RCC 7860 (cell line): Measurements from ENCODE around the gene AKR1C4.
"Not testable (repeated sequence)": the region's sequence is repeated elsewhere in the genome, so short reads cannot be mapped to it uniquely, and the experiment has no call there.

ENCODE experiments used
- DNase-seq: peaks from one replicate; pipeline ENCODE4 v3.0.0-alpha.2; 2015; ENCODE audit warnings: low spot score
- FAIRE-seq: peaks from 2 replicates; lab custom pipeline; 2012; peaks lifted over from hg19 to GRCh38; lab: Jason Lieb, UNC

AKR1C4 gene

DNA sequence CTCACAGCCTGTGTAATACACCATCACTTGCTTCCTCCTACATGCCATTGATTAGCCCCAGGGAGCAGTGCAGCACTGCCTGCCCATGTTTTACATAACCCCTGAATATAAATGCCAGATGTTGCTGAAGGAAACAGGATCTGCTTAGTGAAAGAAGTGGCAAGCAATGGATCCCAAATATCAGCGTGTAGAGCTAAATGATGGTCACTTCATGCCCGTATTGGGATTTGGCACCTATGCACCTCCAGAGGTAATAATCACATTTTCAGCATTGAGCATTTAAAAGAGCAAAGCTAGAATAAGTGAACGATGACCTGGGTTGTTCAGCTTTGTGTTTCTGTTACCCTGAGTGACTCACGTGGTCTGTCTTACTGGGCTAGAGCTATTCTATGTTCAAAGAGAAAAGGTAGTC, at the start of gene AKR1C4:
TSS of gene AKR1C4 (plus strand) at position 136 of the 412 bp plus-strand sequence. CDS start at position 167, 31 bp downstream.
- DNase-seq = no peak
- no peak for FAIRE-seq

DNA sequence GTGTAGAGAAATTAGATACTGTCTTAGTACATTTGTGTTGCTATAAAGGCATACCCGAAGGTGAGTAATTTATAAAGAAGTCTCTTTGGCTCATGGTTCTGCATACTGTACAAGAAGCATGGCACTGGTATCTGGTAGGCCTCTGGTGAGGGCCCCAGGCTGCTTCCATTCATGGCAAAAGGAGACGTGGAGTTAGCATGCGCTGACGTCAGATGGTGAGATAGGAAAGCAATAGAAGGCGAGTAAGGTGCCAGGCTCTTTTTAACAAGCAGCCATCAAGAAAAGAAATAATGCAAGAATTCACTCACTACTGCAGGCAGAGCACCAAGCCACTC, 49.8 kb upstream of the AKR1C4 start:
- DNase-seq = no peak
- no peak for FAIRE-seq

DNA sequence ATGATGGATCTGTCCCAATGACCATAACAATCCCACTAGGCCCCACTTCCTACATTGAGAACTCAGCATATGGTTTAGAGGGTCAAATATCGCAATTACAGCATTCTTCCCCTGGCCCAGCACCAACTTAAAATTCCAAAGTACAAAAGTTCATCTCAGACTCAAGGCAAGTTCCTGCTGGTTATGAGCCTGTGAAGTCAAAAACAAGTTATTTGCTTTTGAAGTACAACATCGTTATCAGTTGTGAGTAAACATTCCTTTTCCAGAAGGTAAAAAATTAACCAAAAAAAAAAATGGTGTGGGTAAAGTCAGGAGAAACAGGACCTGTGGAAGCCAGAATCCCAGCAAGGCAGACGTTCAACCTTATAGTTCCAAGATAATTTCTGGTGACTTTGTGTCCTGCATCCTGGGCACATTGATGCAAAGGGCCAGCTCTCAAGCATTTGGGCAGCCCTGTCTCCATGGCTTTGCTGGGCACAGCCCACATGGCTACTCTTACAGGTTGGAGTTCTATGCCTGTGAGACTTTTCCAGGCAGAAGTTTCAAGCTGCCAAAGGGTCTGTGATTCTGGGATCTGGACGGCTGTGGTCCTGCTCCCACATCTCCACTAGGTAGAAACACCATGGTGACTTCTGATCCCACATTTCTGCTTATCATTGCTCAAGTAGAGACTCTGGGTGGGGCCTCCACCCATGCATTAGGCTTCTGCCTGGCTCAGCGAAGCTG, 49.2 kb upstream of the AKR1C4 start:
- no peak for FAIRE-seq

DNA sequence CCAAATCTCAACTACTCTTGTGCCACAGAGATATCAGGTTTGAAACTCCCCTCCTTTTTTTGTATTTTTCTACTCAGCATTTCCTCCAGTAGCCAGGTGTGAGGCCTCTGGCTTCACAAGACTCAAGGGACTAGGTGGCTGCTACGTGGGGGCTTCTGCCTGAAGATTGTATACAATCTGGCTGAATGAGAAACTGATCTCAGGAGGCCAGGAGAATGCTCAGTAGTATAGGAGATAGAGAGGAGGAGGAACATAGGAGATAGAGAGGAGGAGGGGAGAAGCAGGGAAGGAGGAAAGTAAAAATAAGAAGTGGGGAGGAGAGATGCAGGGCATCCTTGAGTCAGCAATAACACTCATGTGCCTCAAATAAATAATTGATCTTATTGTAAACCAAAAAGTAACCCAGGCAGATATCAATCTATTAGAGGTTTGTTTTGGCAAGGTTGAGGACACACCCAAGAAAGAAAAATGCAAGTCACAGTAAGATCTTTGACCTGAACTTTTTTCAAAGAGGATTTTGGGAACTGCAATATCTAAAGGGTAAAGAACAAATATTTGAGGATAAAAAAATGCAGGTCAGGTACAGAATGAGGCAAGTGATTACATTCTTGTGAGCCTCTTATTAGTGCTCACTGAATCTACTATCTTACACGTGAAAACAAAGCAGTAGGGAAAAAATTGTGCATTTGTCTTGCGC, 48.5 kb upstream of the AKR1C4 start:
- no peak for FAIRE-seq
- DNase-seq = no peak

More for the DNA sequence above, 49.2 kb upstream of the AKR1C4 start:
- DNase-seq = no peak

DNA sequence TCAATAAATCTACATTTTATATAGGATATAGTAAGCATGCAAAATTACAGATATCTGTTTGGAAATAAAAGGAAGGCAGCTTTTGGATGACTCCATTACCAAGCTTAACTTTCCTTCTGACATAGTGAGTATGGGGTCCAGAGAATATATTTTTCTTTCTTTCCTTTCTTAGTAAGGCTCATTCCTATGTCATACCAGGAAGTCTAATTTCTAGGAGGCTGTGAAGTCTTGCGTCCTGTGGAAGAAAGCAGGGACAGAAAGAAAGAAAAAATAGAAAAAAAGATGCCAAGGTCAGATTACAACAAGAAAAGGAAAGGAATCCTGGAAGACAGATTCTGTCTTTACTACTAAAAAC, 48.0 kb upstream of the AKR1C4 start:
- FAIRE-seq (no peak), DNase-seq (no peak)

DNA sequence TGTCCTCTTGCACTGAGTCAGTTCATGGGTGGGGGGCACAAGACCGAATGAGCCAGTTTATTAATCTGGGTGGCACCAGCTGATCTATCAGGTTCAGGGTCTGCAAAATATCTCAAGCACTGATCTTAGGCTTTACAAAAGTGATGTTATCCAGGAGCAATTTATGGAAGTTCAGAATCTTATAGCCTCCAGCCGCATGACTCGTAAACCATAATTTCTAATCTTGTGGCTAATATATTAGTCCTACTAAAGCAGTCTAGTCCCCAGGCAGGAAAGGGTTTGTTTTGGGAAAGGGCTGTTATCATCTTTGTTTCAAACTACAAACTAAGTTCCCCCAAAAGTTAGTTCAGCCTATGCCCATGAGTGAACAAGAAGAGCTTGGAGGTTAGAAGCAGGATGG, 45.6 kb upstream of the AKR1C4 start:
- FAIRE-seq (no peak), DNase-seq (no peak)

DNA sequence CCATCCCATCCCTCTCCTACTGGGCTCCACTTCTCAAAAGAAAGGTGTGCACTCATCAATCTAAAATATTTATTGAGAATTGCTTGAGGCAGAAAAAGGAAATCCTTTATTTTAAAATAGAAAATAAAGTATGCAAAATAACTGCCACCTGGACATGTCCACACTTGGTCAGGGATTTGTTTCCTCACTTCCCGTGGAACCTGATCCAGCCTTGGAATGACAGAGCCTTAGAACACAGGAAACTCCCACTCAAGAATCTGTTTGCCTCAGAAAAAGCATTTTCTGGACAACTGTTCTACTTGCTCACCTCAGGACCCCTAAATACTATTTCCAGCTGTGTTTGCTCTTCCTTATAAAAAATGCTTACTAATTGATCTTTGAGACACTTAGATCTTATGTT, 40.7 kb upstream of the AKR1C4 start:
- FAIRE-seq (no peak), DNase-seq (no peak)

DNA sequence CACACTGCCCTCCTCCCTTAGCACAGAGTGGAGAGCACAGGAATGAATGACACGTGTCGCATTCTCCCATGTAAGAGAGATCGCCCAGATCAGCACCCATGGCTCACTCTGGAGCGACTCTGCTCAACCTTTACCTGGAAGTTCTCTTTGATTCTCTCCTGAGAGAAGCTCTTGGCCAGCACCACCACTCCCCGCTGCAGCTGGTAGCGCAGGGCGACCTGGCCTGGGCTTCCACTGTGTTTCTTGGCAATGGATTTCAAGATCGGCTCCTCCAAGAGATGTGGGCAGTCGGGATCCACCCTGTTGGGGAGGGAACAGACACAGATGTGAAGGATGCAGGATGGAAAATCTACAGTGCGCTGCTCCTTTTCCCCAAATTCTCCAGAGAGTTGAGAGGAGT, 39.1 kb upstream of the AKR1C4 start:
- DNase-seq (no peak), FAIRE-seq (no peak)

DNA sequence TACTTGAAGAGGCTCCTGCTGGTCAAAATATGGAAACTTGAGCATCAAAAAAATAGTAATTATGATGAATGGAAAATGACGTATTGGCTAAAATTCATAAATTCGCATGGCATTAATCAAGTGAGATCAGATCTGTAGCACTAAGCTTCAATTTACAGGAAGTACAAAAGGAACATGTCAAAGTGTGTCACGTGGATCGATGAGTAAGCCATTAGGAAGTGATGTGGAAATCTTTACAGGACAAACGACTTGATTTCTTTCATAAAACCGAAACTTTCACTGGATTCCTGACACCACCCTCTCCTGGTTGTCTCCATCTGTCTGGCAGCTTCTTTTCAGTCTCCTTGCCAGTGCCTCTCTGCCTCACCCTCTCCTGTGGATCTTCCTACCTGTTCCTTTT, 37.5 kb upstream of the AKR1C4 start:
- DNase-seq = no peak
- FAIRE-seq = no peak

DNA sequence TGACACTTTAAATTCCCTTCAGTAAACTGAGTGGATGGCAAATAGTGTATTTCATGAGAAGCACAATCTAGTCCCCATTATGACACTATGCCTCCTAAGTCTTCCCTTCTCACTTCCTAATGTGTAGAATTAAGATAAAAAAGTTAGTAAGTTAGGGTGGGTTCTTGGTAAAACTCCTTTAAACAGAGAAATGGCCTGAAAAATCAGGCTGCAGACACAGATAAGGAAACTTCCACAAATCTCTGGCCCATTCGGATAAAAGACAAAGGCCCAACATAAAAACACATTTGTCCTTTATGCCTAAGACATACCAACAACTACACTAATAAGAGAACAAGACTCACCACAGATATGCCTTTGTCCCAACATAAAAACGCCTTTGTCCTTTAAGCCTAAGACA, 33.1 kb upstream of the AKR1C4 start:
- DNase-seq = no peak
- no peak for FAIRE-seq

DNA sequence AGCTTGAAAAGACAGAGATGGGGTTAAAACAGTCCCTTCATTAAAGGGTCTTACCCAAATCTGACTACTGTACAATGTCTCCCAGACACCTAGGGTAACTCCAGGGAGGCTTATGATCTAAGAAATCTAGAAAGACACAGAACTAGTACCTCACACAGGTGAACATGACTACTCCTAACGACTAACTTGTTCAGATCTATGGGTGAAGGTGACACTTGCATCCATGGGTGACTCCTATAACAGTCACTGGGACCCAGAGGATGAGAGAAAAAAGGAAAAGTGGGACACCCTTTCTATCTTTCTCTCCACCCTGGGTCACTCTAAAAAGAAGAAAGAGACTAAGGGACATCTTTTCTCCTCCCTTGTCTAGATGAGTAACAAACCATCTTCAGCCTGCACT, 30.9 kb upstream of the AKR1C4 start:
- FAIRE-seq (no peak), DNase-seq (no peak)

DNA sequence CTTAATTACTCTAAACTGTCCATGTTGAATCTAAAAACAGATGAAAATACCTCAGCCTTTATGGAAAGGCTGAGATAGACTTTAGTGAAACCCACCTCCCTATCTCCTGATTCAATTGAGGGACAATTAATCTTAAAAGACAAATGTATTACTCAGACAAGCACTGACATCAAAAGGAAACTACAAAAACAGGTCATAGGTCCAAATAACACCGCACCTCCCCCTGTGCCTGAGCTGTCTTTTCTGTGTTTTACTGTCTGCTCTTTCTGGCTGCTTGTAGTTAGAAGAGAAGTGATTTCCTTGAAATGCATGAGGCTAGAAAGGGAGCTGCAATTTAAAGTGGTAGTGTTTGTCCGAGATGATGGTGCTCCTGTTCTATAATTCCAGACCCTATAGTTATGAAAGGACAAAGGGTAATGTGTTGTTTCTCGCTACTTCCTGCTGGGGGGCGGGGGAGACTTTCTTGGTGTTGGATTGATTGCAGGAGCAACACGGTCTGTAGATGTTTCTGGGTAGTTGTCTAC, 27.7 kb upstream of the AKR1C4 start:
- DNase-seq (no peak), FAIRE-seq (no peak)

DNA sequence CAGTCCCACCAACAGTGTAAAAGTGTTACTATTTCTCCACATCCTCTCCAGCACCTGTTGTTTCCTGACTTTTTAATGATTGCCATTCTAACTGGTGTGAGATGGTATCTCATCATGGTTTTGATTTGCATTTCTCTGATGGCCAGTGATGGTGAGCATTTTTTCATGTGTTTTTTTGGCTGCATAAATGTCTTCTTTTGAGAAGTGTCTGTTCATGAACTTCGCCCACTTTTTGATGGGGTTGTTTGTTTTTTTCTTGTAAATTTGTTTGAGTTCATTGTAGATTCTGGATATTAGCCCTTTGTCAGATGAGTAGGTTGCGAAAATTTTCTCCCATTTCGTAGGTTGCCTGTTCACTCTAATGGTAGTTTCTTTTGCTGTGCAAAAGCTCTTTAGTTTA, 21.1 kb upstream of the AKR1C4 start:
- not testable (repeated sequence) for DNase-seq, FAIRE-seq

DNA sequence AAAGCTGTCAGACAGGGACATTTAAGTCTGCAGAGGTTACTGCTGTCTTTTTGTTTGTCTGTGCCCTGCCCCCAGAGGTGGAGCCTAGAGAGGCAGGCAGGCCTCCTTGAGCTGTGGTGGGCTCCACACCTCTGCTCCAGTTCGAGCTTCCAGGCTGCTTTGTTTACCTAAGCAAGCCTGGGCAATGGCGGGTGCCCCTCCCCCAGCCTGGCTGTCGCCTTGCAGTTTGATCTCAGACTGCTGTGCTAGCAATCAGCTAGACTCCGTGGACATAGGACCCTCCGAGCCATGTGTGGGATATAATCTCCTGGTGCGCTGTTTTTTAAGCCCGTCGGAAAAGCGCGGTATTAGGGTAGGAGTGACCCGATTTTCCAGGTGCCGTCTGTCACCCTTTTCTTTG, 16.1 kb upstream of the AKR1C4 start:
- not testable (repeated sequence) for FAIRE-seq, DNase-seq

DNA sequence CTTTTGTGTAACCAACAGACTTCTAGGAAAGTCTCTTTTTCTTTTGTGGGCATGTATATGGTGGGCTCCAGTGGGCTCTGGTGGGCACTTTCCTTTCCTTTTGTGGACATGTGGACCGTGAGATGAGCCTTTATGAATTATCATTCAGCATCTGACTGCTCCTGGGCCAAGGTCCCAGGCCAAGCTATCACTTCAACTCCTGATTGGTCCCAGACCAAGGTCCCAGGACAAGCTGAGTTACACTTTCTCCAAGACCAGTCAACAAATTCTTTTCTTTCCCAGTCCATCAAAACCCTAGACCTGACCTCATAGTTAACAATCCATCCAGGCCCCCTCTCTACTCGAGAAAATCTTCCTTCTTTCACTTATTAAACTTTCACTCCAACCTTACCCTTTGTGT, 12.7 kb upstream of the AKR1C4 start:
- no peak for DNase-seq
- no peak for FAIRE-seq

DNA sequence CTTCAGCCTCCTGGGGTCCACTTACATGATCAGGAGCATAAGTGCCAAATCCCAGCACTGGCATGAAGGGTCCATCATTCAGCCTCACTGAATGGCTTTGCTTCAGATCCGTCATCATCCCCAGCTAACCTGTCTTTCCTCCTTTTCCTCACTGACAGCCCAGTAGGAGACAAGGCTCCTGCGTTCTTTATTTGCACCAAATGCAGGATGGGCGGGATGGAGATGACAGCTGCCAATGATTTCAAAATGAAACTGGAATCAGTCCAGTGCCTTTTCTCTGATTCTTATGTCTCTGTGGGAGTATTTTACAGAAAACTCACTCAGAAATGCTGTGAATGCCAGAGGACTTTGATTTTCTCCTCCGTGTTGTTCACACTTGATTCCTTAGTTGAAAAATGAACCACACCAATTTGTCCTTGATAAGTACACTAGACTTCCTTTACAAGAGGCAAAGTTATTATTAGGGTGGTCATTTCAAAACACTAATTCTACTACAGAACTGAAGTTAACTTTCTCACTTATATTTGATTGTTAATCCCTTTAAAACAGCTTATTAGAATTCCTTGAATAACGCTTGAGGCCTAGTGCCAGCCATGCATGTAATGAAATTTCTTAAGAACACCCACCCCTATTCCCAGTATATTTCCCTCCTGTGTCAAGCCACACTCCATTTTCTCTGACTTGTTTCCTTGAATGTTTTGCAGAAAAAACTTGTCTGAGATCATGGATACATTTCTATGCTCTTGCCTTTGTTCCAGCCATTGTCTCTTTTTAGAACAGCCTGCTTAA, 11.5 kb upstream of the AKR1C4 start, which contains the start of gene AKR1C8:
TSS of gene AKR1C8 (minus strand) at position 164 of the 789 bp plus-strand sequence. CDS start at position 118, 46 bp downstream.
- DNase-seq (no peak), FAIRE-seq (no peak)

DNA sequence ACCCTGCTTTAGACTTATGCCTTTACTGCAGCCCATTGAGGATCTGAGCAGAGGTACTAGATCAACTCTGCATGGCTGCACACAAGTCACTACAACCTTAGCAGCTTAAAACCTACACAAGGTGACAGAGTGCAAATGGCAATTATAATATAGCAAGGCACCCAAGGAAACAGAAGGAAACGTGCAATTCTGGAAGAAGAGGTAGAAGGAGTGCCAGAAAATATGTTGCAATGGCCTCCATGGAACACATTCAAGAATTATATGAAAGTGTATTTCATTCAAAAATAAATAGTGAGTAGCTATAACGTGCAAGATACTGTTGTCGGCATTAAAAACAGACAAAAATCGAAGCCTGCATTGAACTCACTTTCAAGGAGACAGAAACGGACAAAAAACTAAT, 8.8 kb upstream of the AKR1C4 start:
- no peak for FAIRE-seq
- DNase-seq = no peak

DNA sequence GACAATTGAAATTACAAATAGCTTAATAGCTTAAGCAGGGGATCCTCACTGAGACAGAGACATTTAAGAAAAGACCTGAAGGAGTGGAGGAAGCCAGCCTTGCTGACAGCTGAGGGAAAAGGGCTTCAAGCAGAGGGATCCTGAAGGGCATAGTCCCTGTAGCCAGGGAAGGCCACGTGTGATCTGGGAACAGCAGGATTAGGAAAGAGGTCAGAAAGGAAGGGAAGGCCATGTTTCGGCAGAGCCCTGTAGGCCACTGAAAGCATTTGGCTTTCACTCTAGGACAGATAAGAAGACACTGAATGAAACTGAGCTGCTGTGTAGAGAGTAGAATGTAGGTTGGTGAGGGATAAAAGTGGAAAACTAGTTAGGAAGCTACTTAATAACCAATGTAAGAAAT, 8.3 kb upstream of the AKR1C4 start:
- no peak for DNase-seq
- no peak for FAIRE-seq

DNA sequence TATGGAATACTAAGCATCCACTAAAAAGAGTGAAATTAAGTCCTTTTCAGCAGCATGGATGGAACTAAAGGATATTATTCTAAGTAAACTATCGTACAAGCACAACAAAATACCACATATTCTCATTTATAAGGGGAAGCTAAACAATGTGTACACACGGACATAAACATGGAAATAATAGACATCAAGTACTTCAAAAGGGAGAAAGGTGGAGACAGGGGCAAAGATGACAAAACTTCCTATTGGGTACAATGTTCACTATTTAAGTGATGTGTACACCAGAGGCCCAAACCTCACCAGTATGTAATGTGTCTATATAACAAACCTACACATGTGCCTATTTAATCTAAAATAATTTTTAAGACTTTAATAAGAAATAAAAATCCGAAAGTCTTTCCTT, 2.2 kb upstream of the AKR1C4 start:
- FAIRE-seq (no peak), DNase-seq (no peak)

DNA sequence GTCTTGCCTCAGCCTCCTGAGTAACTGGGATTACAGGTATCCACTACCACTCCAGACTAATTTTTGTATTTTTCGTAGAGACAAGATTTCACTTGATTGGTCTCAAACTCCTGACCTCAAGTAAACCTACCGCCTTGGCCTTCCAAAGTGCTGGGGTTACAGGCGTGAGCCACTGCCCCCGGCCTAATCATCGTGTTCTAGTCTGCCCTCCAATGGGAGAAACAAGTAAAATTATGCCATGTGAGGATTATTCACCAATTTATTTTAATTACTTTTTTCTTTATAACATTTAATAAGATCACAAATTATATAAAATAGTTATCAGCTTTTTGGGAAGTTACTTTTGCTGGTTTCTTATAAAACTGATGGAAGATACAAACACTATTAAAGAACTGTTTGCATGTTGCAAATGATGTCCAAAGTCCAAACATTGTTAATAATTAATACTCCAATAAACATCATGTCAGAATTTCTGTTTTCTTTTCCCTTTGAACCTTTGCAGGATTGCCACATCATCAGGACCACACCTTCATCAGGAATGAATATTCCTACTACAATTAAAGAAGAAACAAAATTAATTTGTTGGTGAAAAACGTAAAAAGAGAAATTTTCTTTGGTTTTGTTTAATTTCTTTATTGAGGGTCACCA, 786 bp upstream of the AKR1C4 start:
- no peak for DNase-seq
- FAIRE-seq = no peak

DNA sequence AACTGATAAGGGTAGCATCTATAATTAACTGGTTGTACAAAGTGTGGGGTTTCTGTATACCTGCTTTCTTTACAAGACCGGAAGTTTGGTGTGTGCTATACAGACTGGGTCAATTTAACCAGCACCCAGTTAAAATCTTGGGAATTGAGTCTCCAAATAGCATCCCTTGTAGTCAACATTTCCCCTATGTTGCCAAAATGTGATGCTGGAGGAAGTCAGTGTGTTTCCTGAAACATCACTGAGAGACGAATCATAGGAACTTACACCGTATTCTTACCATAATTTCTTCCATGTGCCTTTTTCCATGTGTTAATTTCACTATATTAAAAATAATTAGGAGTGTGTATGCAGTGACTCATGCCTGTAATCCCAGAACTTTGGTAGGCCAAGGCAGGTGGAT, 1.7 kb downstream of the AKR1C4 start:
- no peak for FAIRE-seq

More for the DNA sequence above, 1.7 kb downstream of the AKR1C4 start:
- DNase-seq = no peak
